Germinal center (tissue), 1 donor: ENCODE results near the gene NAE1.
"Not testable (repeated sequence)": the region's sequence is repeated elsewhere in the genome, so short reads cannot be mapped to it uniquely, and the experiment has no call there.

ENCODE experiments used
- DNase-seq: peaks from one replicate; pipeline ENCODE4 v3.0.0; 2012; ENCODE audit warnings: mixed read lengths, low spot score

NAE1 gene

DNA sequence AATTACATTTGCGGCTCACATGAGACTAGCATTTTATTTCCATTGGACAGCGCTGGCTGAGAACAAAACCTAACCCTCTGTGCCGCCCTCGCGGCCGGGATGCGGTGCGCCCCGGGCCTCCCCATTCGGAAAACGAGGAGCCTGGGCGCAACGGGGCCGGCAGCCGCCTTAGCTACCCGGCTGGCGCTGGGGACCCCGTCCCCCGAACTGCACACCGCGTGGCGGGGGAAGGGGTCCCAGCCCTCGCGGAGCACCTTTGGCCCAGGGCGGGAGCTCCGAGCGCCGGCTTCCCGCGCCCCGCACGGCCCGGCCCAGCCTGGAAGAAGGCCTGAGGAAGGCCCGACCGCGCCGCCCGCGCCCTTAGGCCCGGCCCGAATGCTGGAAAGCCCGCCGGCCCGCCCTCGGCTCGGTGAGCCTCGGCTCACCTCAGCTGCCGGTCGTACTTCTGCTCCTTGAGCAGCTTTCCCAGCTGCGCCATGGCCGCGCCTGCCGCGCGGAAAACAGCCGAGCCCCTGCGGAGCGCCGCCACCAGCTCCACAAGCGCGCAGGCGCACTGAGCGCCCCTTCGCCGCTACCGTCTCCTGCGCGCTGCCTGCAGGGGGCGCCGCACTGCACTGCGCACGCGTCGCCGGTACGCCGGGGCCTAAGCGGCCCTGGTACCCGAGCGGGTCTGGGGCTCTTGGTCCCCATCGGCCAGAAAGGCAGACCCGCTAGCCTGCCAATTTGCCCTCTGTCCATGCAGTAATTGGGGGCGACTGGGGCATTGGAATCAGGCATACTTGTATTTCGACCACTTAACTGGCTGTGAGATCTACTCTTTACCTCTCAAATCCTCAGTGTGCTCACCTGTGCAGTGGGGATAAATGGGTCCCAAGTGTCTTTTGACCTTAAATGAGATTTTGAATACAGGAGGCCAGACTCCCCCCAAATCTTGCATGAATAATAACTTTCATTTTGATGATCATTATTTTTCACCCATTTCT is at the start of gene NAE1:
TSS of gene NAE1 (minus strand) at position 555 of the 983 bp plus-strand sequence. CDS start at position 478, 77 bp downstream.
- DNase-seq, result peak; percentile 95

- no peak for DNase-seq
These were observed 47.3 kb upstream of the NAE1 start for GRCh38 chr16:66878067-66878466.

GRCh38 chr16:66874079-66874775 is 43.5 kb upstream of the NAE1 start:
- no peak for DNase-seq

- no peak for DNase-seq
These were observed 42.9 kb upstream of the NAE1 start for GRCh38 chr16:66873685-66874055.

DNA sequence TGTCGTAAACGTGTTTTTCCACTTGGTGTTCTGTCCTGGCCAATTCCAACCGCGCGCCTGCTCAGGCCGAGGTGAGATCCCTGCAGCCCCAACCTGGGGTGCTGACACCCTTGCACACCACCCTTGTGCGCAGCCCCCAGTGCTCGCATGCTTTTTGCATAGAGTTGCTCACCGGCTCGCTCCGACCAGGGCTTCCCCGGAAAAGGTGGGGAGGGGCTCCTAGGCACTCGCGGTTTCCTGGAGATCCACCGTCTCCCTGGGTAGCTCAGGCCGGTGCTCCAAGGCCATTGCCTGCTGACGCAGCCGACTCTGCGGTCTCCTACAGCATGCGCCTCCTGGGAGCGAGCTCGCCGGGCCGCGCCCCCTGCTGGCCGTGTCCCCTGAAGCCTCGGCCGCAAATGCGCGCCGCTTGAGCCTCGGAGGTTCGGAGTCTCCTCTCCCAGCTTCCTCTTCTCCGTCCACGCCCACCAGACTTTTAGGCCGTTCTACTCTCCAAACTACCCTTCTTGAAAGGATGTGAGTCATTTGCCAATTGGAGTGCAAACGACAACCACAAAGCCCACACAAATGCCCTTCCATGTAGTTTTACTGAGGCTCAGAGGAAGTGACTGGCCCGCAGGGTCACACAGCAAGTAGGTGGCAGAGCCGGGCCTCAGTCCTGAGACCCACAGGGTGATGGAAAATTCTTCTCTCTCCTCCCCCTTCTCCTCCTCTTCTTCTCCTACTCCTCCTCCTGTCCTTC is 42.3 kb upstream of the NAE1 start:
- peak; percentile 80 for DNase-seq

DNA sequence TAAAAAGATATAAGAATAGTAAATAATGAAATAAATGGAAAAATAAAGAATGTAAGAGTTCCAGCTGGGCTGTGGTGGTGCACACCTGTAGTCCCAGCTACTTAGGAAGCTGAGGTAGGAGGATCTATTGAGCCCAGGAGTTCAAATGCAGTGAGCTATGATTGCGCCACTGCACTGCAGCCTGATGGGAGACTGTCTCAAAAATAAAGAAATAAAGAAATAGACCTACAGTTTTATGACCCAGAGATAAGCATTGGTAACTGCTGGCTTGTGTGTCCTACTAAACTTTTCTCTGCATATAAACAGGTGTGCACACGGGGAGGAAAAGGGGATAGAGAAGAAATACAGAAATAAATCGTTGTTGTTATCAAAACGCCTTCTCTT is 41.8 kb upstream of the NAE1 start:
- no peak for DNase-seq

DNA sequence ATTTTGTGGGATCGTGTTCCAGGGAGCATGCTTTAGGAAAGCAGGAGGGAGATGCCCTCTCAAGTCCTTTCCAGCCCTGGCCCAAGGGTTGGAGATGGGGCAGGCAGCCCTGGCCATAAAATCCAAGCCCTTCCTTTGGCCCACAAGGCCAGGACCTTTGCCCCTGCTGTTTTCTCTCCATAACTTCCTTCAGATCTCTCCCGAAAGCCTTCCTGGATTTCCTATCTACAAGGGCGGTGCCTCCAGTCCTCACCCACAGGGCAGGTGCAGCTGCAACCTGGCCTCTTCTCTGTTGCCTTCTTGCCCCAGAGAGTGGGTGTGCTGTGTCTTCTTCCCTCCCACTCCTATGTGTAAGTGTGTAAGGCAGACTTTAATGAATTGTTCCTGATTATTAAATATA is 41.1 kb upstream of the NAE1 start:
- no peak for DNase-seq

DNA sequence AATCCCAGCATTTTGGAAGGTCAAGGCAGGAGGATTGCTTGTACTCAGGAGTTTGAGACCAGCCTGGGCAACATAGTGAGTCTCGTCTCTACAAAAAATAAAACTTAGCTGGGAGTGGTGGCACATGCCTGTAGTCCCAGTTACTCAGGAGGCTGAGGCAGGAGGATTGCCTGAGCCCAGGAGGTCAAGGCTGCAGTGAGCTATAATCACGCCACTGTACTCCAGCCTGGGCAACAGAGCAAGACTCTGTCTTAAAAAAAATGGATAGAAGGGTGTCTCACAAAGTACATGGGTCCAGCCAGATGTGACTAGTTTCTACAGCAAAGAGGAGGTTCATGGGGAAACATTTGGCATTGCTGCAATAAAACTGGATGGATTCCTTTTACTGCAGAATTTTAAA is 40.6 kb upstream of the NAE1 start:
- DNase-seq, result not testable (repeated sequence)

DNA sequence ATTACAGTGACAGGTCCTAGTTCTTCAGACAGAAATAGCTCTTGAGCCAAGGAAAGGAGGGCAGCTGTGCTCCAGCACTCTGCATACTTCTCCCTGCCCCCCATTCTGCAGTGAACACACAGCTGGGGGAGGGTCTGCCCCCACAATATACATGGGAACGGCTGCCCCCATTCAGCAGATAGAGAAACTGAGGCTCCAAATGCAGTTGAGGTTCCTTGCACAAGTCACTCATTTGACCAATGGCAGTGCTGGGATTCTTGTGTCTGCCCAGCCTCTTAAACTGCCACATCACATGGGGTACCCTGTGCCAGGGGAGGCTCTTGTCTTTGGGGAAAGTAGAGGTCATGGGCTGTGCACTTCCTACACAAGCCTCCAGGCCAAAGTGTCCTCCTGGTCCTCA is 38.6 kb upstream of the NAE1 start:
- DNase-seq, result no peak

DNA sequence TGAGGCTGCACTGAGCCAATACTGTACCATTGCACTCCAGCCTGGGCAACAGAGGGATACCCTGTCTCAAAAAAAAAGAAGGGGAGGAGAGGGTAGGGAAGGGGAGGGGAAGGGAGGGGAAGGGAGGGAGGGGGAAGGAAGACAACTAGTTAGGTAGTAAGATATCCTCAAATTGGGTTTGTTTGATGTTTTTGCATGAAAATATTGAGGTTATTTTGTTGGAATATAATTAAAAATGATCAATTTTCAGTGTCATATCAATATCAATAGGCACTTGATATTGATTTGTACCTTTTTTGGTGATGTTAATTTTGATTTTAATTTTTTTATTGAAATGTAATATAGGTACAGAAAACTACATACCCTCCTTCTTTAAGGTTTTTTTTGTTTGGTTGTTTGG is 32.9 kb upstream of the NAE1 start:
- no peak for DNase-seq

DNA sequence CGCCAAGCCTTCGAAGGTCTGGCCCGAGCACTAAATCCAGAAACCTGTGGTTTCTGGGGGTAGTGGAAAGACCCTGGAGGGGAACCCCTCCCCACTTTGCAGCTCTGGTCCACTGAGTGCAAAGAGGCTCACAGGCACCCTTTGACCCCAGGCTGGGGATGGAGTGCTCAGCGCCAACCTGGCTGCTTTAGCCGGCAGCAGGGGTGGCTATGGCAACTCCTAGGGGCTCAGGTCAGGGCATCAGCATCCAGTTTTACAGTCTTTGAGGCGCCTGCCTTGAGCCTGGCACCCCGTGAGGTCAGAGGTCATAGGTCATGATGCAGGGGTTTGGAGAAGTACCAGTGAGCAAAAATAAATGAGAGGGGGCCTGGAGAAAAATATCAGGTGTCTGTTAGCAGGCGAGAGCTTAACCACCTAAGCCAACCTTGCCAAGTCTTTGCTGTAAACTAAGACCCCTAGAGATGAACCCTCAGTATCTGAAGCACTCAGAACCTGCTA is 31.3 kb upstream of the NAE1 start:
- no peak for DNase-seq

GRCh38 chr16:66859397-66860068 is 28.8 kb upstream of the NAE1 start:
- no peak for DNase-seq

- no peak for DNase-seq
These were observed 28.1 kb upstream of the NAE1 start for GRCh38 chr16:66858740-66859396.

- no peak for DNase-seq
These were observed 26.7 kb upstream of the NAE1 start for GRCh38 chr16:66857437-66857836.

DNA sequence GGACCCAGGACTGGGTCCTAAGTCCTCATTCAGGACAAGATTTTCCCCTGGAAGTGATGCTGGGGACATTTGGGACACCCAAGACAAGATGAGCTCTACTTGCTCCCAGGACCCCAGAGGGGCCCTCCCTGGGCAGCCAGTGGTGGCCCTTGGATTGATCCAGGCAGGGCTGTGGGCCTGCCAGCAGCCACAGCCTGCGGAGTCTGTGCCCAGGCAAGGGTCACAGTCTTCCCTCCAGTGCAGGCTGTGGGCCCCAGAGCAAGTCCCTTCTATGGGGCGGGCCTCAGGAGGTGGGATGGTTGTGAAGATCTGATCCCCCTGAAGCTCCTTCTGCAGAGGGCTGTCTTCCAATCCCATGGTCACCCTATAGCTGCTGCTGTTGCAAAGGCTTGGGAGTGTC is 26.0 kb upstream of the NAE1 start:
- no peak for DNase-seq

DNA sequence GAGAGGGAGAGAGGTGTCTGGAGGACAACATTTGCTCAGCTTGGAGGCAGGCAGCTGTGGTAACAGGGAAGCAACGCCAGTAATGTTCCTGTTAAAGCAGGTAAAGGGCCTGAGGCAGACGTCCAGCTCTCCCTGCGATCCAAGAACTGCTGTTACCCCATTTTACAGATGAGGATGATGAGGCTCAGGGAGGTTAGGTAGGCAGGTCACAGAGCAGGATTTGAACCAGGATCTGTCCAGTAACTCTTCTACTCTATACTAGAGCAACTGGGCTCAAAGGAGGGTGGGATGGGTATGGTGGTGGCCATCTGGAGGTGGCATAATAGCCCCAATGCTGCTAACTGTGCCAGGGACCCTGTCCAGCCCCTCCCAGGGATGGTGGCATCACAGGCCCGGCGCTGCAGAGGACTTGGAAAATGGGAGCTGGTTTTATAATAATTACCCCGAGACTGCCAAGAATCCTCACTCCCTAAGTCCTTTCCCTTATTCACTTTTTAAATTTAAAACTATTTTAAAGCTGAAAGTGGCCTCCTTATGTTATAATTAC is 25.5 kb upstream of the NAE1 start:
- no peak for DNase-seq

DNA sequence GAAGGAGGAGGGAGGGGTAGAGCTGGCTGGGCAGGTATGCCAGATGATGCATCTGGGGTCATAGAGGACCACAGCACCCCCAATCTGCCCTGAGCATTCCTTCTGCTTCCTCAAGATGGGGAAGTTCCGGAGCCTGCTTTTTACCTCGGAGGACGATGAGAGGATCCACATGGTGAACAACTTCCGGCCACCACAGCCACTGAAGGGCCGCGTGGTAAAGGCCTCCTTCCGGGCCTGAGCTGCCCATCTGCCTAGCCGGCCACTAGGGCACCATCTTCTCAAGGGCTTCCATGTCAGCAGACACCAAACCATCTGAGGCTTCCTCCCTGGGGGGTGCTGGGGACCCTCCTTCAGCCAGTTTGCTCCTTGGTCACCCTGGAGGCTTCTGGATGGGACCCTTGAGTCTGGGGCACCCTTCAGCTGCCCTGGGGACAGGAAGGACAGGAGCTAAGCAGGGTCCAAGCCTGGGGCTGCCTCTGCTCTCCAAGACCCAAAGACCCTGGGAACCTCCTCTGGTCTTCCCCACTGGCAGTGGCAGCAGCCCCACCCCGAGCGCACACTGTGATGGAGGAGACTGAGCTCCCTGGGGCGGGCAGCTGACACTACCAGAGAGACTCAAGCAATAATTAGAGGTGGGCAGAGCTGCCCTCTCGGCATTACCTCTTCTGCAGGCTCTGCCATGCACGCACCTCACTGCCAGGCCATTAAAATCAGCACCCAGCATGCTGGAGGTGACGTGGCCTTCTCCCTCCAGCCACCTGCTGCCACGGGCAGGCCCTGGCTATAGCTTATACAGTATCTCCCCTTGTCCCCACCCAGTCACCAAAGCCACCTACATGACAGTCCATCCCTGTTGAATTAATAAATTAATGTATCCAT is 22.7 kb upstream of the NAE1 start:
- DNase-seq, result no peak

DNA sequence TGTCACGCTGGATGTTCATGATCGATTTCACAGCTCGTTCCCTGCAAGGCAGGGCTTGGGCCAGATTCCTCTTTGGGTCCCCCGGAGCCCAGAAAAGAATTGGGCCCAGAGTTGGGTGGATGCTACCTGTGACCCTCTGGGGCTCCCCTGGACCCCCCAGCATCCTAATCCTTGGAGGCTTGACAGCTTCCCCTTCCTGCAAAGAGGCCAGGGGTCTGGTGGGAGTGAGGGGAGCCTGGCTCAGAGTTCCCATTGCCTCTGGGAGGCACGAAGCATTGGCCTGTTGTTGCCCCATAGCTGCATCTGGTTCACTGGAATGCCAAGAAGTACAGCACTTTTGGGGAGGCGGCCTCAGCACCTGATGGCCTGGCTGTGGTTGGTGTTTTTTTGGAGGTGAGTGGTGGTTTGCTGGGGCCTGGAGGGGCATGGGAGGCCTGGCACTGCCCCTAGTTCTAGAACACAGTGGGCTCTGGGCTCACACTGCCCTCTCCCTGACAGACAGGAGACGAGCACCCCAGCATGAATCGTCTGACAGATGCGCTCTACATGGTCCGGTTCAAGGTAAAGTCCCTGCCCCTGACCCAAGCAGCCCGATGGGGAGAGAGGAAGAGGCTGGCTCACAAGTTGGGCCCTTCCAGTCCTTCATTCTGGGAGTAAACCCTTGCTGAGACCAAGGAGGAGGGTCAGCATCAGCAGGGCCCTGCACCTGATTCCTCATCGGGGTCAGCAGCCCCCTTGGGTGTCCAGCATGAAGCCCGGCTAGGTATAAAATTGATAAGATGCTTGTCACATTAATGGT is 20.6 kb upstream of the NAE1 start:
- no peak for DNase-seq
